Measurements from ENCODE around the gene VENTX. TPM values are rescaled to one million over a fixed set of nuclear protein-coding genes. Genes with fewer than 3 reads are reported as not detected.

The VENTX gene
- total and polyA plus RNA-seq, 2 donors (not counting 3 experiments of a cell fraction or from before 2014, with no cell fraction given), result not detected

DNA sequence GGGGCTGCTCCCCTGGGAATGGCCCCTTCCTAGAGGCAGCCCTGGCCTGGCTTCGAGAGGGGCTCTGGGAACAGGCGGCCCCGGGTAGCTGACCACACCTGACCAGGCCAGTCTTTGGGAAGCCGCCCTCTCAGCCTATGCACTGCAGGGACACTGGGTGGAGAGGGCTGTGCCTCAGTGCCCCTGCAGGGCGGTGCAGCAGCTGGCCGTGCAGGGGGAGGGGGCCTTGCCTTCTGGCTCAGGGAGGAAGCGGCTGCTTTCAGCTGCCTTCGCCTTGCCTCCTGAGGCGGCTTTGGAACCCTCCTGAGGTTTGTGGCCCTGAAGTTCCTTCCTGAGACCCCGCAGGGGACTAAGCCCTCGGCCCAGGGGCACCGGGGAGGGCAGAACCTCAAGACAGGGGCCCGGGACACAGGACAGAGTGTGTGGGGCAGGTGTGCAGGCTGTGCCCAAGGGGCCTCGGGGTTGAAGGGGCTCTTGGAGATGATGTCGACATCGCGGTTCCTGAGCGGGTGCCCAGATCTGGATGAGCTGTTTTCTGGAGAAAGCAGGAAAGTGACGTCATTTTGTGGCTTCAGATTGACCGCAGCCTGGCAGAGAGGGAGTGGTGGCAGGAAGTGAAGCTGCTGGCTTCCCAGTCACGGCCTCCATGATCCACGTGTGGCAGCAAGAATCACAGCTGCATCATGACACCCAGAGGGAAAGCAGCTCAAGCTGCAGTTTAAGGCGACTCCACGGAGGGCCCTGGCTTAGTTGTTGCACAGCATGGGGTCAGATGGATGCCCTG lies 21.4 kb downstream of the VENTX start:
- TF ChIP-seq POLR2A (IDR thresholded peaks at IDR 0.05; ENCODE audit: low read depth, low read length), result no peak
- TF ChIP-seq GATA2 (IDR thresholded peaks at IDR 0.05; ENCODE audit: insufficient read depth, insufficient read length, low read depth, low read length), result no peak
- TF ChIP-seq, protein P1, sequence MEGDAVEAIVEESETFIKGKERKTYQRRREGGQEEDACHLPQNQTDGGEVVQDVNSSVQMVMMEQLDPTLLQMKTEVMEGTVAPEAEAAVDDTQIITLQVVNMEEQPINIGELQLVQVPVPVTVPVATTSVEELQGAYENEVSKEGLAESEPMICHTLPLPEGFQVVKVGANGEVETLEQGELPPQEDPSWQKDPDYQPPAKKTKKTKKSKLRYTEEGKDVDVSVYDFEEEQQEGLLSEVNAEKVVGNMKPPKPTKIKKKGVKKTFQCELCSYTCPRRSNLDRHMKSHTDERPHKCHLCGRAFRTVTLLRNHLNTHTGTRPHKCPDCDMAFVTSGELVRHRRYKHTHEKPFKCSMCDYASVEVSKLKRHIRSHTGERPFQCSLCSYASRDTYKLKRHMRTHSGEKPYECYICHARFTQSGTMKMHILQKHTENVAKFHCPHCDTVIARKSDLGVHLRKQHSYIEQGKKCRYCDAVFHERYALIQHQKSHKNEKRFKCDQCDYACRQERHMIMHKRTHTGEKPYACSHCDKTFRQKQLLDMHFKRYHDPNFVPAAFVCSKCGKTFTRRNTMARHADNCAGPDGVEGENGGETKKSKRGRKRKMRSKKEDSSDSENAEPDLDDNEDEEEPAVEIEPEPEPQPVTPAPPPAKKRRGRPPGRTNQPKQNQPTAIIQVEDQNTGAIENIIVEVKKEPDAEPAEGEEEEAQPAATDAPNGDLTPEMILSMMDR (IDR thresholded peaks at IDR 0.05; ENCODE audit: extremely low read depth in 1 of 2, insufficient read depth in 1 of 2, low read depth in 1 of 2, low read length in 2 of 2), result no peak
- TF ChIP-seq JUN (IDR thresholded peaks at IDR 0.05; ENCODE audit: borderline replicate concordance, insufficient read depth, insufficient read length, low read depth), result peak; percentile 95
- TF ChIP-seq POLR2AphosphoS5 (IDR thresholded peaks at IDR 0.05; ENCODE audit: insufficient read depth, low read depth, low read length), result peak; percentile 80
- TF ChIP-seq FOS (IDR thresholded peaks at IDR 0.05; ENCODE audit: borderline replicate concordance, insufficient read depth, low read length), result peak; percentile 94
- TF ChIP-seq EZH2 (IDR thresholded peaks at IDR 0.05; ENCODE audit: borderline replicate concordance, low read depth, low read length, severe bottlenecking), result no peak
- peak; percentile 76 for TF ChIP-seq MYC (IDR thresholded peaks at IDR 0.05; ENCODE audit: low read depth, low read length)
- TF ChIP-seq, protein P2, sequence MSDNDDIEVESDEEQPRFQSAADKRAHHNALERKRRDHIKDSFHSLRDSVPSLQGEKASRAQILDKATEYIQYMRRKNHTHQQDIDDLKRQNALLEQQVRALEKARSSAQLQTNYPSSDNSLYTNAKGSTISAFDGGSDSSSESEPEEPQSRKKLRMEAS (IDR thresholded peaks at IDR 0.05; ENCODE audit: insufficient read depth, insufficient read length), result peak; percentile 75
- Histone ChIP-seq H2AFZ (ENCODE audit: low read depth, low read length) (peak overlapping the region; percentile 10), H3K27ac (ENCODE audit: insufficient read depth, low read depth, low read length) (no peak overlapping the region), H3K4me1 (ENCODE audit: control insufficient read depth, extremely low read depth, insufficient read depth, low read length) (peaks cover 26% of the 10 kb centered on the region), H3K4me2 (ENCODE audit: insufficient read depth, low read length) (no peak overlapping the region), H3K9ac (replicated peaks; ENCODE audit: extremely low read depth, insufficient read depth, low read length) (no peak overlapping the region), H3K79me2 (ENCODE audit: control insufficient read depth, insufficient read depth, low read length) (no peaks in the 10 kb centered on the region), H3K36me3 (ENCODE audit: control insufficient read depth in 2 of 2, extremely low read depth in 1 of 2, insufficient read depth in 2 of 2, low read length in 2 of 2) (no peaks in the 10 kb centered on the region), H3K9me1 (replicated peaks; ENCODE audit: control insufficient read depth, extremely low read depth, insufficient read depth, low read length) (no peaks in the 10 kb centered on the region), H4K20me1 (replicated peaks; ENCODE audit: control insufficient read depth, extremely low read depth, insufficient read depth, low read length) (no peaks in the 10 kb centered on the region), H3K9me3 (replicated peaks; ENCODE audit: control insufficient read depth, insufficient read depth, low read length) (no peaks in the 10 kb centered on the region), H3K4me3 (replicated peaks in 1 of 3; ENCODE audit: insufficient read depth in 1 of 3, low read depth in 1 of 3, low read length in 3 of 3) (no peak overlapping the region), H3K27me3 (ENCODE audit: control insufficient read depth in 2 of 2, insufficient read depth in 2 of 2, low read length in 2 of 2) (peaks cover 0 to 4% of the 10 kb centered on the region in 2 experiments)
- dilution Hi-C loops (cut with MboI; ENCODE audit: extremely low pct_ligation_motif_present, low sequenced_read_pairs) (no loop called here), intact Hi-C loops (cut with micrococcal nuclease) (loop anchor here (1.0 kb wide), 2 partner anchors 34 to 48 kb away; no protein-coding TSS in a partner anchor)
- no TSS peak for BruUV-seq (replicated peaks)
- FAIRE-seq (peak; percentile 97), DNase-seq (ENCODE audit: low read depth, low spot score) (peak; percentile 83)
- POLR2A ChIA-PET, result no interaction called here
- CTCF ChIA-PET, result interaction anchor here (1.0 to 2.4 kb wide), 5 partner anchors 13 to 604 kb away, joined by 3 to 10 read pairs (median 5); no protein-coding TSS in a partner anchor

Data from endothelial cell of umbilical vein (primary cell).